NCI-H1048 (cell line): Measurements from ENCODE around the gene TIGD3.
"Not testable (repeated sequence)": the region's sequence is repeated elsewhere in the genome, so short reads cannot be mapped to it uniquely, and the experiment has no call there.

Source experiments
- DNase-seq: peaks from one replicate; lab custom pipeline; 2025; lab: John Stamatoyannopoulos, UW

Gene TIGD3

DNA sequence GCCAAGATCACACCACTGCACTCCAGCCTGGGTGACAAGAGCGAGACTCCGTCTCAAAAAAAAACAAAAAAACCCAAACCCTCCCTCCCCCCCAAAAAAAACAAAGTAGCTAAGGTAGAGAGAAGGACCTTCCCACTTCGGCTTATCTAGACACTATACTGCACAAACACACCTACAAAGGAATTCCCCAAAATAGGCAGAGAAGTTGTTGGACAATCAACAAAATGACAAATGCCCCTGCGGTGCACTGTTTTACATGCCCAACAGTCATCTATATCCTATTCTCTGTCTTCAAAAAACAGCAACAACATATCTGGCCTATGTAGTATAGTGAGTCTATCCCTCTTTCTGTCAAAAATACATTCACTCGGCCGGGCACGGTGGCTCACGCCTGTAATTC, 27.5 kb upstream of the TIGD3 start:
- no peak for DNase-seq

DNA sequence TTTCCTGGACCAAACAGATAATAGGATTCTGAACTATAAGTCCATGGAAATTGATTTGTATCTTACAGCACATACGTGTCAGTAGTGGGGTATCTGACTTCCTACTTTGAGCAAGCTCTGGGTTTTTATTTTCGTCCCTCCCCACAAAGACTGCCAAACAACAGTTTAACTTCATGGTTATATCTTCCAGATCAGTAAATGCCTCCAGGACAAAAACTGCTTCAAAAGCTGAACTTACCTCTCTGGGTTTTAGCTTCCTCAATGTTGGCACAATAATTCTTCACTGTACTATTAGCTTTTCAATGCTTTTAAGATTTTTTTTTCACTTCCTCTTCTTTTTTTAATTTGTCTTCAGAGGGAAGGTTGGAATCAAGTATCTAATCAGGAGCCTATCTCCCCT, 25.1 kb upstream of the TIGD3 start:
- no peak for DNase-seq

DNA sequence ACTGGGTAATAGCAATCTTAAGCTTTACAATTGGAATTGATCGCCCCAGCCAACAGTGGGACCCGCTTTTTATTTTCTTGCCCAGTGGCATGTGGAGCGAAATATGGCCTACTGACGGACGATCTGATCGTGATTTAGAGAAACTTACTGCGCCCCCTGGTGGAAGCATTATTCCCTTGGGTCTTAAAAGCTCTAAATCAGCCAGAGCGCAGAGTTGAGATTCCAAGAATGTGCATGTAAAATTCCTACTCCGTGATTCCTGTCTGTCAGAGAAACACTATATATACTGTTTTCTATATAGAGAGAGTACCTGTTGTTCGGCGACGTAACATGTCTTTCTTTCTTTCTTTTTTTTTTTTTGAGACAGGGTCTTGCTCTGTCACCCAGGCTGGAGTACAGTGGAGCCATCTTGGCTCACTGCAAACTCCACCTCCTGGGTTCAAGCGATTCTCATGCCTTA, 24.6 kb upstream of the TIGD3 start:
- peak; percentile 70 for DNase-seq

DNA sequence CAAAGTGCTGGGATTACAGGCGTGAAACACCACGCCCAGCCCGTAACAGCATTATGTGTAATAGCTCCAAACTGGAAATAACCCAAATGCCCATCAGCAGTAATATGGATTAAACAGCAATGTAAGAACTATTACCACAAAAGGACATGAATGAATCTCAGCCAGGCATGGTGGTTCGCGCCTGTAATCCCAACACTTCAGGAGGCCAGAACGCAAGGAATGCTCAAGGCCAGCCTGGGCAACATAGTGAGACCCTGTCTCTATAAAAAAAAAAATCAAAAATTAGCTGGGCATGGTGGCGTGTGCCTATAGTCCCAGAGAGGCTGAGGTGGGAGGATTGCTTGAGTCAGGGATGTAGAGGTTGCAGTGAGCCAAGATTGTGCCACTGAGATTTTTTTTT, 24.0 kb upstream of the TIGD3 start:
- no peak for DNase-seq

DNA sequence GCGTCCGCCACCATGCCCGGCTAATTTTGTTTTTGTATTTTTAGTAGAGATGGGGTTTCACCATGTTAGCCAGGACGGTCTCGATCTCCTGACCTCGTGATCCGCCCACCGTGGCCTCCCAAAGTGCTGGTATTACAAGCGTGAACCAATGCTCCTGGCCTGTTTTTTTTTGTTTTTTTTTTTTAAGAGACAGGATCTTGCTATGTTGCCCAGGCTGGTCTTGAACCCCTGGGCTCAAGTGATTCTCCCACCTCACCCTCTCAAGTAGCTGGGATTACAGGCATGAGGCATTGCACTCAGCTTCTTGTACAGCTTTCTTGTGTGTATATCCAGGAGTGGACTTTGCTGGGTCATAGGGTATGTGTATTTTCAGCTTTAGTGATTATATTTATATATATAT, 22.0 kb upstream of the TIGD3 start:
- DNase-seq: not testable (repeated sequence)

DNA sequence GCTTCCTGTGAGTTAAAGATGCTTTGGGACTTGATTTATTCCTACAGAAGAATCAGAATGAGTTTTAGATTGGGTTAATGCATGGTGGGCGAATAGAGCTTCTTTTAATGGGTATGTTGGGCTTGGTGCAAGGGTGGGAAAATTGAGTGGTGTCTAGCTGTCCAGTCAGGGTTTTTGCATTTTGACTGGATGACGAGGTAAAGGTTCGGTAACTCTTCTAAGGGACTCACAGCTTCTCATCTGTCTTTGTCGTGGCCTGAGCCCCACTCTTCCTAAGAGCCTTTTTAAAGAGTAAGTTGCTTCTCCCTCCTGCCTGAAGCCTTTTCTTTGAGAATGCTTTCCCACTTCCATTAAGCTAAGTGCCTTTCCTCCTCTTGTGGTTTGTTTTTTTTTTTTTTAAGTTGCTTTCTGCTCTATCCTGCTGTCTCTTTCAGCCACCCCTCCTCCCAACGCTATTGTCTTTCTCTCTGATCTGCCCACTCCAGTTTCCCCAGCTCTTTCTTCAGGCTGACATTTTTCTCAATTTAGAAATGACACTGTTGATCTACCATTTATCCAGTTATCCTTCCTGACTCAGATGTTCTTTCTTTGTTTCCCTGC, 19.8 kb upstream of the TIGD3 start:
- DNase-seq: no peak

DNA sequence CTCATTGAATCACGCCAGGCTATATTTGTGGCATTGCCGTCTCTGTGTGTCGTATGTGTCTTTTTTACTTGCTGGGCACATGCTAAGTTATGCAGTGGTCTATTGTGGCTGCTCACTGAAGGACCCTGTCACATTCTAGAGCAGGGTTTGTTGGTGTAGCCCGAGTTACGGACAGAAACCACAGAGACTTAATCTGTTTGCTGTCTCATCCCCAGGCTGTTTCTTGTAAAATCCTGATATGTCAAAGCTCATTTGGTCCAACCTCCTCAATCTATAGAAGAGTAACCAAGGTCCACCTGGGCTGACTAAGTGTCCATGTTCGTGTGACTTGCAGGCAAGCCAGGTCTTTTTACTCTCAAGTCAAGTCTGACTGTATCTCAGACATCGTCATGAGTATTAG, 15.9 kb upstream of the TIGD3 start:
- DNase-seq: no peak

DNA sequence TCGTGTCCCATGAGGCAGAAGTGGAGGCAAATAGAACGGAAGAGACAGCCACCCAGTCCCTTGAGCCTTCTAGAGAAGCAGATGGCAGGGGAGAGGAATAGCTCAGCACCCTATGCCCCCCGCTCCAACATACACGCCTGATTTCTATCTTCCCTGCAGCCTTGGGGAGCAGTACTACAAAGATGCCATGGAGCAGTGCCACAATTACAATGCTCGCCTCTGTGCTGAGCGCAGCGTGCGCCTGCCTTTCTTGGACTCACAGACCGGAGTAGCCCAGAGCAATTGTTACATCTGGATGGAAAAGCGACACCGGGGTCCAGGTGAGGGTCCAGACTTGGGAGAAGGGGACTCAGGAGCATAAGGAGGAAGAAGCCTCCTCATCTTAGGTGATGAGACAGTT, 14.3 kb upstream of the TIGD3 start:
- DNase-seq: no peak

DNA sequence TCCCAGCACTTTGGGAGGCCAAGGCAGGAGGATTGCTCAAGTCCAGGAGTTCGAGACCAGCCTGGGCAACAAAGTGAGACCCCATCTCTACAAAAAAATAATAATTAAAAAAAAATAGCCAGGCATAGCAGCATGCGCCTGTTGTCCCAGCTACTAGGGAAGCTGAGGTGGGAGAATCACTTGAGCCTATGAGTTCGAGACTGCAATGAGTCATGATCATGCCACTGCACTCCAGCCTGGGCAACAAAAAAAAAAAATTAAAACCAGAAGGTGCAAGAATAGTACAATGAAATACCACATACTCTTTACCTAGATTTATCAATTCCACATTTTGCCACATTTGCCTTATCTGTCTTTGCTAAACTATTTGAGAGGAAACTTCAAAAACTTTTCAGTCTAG, 12.7 kb upstream of the TIGD3 start:
- no peak for DNase-seq

DNA sequence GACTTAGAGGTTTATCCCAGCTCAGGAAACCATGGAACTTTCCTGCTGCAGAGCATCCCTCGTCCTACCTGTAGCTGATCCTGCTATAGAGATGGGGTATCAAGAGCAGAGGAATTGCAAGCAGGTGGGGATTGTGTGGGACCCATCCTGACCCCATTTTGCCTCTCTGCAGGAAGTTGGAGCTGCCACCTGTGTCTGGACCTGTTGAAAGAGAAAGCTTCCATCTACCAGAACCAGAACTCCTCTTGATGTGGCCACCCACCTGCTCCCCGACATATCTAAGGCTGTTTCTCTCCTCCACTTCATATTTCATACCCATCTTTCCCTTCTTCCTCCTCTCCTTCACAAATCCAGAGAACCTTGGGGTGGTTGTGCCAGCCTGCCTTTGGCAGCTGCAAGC, 3.0 kb upstream of the TIGD3 start:
- no peak for DNase-seq

DNA sequence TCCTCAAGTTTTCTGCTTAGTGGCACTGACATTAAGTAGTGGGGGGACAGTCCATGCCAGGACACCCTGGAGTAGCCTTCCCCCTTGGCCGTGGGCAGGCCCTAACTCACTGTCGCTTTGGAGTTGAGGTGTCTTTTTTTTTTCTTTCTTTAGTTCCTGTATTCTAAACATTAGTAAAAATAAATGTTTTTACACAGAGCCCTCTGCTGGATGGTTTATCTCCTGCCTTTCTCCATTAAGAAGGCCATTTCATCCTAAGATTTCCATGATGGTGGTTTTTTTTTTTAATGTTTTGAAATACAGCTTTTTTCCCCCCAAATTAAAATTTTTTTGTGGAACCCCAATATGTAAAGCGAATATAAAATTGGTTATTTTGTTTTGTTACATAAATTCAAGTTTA, 1.8 kb upstream of the TIGD3 start:
- no peak for DNase-seq

DNA sequence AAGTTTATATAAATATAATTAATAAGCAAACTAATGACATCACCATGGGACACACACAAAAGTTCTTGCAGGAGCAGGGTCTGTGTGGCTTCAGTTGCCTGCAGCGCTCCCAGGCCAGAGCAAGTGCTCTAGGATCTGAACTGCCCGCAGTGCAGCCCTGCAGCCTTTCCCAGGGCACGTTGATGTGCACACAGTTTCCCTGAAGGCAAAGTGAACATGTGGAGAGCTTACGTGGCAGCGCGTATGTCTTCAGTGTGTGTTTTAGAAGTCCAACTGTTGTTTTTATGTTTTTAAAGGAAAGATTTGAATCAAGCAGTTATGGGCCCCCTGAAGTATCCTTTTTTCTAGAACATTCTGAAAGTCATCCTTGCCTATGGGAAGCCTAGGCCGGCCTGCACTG, 1.2 kb upstream of the TIGD3 start:
- no peak for DNase-seq

DNA sequence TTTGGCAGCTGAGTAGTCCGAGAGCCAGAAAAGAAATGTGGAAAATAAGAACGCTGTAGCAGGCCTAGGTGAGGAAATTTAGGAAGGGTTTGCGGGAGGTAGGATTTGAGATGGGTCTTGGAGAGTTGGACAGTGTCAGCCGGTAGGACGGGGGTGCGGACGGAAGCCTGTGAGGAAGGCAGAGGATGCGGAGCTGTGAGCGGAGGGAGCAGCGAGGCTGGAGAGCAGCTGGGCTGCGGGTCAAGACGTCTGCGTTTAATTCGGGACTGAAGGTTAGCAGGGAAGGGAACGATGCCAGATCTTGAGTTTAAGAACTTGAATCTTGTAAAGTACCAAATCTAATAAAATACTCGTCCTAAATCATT, 669 bp upstream of the TIGD3 start:
- DNase-seq: no peak

DNA sequence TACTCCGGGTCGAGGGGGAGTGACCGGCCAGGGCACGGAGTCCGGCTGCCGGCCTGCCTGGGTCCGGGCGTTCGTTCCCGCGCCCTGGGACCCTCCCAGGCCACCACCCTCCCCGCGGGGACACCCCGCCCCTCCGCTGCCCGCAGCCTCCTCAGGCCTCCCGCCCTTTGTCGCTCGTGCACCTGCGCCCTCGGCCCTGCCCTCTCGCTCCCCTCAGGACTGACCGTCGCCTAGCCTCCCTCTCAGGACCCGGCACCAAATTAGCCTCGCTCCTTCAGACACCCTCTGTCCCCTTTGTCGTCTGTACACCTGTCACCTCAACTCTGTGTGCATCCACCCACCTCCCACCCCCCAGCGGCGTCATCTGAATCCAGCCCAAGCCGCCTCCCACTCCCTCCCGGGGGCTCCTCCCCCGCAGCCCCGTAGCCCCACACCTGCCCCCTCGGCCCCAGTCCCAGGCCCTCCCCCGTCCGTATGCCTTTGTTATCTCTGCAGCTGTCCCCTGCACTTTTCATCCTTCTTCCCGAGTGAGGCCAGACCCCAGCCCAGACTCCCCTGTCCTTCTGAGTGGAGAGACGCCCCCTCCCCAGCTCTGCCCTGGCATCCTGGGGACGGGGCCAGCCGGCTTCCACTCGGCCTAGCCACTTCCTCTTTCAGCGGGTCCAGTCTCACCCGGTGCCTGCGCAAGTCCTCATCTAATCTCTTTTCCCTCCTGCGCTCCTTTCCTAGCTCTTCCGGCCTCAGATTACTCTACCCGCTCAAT, 643 bp downstream of the TIGD3 start:
- DNase-seq: no peak

DNA sequence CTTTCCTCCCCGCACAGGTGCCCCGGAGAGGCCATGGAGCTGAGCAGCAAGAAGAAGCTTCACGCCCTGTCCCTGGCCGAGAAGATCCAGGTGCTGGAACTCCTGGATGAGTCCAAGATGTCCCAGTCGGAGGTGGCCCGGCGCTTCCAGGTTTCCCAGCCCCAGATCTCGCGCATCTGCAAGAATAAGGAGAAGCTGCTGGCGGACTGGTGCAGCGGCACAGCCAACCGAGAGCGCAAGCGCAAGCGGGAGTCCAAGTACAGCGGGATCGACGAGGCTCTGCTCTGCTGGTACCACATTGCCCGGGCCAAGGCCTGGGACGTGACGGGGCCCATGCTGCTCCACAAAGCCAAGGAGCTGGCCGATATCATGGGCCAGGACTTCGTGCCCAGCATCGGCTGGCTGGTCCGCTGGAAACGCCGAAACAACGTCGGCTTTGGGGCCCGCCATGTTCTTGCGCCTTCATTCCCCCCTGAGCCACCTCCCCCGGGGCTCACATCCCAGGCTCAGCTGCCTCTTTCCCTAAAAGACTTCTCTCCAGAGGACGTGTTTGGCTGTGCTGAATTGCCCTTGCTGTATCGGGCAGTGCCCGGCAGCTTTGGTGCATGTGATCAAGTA, 1.3 kb downstream of the TIGD3 start:
- DNase-seq: no peak

DNA sequence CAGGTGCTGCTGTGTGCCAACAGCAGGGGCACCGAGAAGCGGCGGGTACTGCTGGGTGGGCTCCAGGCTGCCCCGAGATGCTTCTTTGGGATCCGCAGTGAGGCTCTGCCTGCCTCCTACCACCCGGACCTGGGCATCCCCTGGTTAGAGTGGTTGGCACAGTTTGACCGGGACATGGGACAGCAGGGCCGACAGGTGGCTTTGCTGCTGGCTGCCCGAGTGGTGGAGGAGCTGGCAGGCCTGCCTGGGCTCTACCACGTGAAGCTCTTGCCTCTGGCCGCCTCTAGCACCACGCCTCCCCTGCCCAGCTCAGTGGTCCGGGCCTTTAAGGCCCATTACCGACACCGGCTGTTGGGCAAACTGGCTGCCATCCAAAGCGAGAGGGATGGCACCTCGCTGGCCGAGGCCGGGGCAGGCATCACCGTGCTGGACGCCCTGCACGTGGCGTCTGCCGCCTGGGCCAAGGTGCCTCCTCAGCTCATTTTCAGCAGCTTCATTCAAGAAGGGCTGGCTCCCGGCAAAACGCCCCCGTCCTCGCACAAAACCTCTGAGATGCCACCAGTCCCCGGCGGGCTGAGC, 1.9 kb downstream of the TIGD3 start:
- DNase-seq: no peak

DNA sequence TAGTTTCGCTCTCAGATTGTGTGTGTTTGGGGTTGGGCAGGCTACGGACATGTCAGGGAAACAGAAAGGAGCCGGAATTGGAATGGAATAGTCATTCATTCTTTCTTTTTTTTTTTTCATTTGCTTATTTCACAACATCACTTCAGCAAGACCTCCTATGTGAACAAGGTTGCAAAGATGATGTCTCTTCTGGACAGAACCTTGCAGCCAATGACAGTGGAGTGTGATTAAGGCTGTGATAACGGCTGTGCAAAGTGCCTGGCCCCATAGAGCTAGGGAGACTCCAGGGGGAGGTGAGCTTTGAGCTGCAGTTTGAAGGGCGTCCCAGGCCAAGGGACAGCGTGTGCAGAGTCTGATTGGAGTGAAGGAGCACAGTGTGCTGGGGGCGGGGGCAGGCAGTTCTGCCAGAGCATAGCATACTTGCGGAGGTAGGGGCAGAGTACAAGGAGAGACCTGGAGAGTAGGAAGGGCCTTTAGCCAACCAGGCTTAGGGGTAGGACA, 3.4 kb downstream of the TIGD3 start:
- no peak for DNase-seq

DNA sequence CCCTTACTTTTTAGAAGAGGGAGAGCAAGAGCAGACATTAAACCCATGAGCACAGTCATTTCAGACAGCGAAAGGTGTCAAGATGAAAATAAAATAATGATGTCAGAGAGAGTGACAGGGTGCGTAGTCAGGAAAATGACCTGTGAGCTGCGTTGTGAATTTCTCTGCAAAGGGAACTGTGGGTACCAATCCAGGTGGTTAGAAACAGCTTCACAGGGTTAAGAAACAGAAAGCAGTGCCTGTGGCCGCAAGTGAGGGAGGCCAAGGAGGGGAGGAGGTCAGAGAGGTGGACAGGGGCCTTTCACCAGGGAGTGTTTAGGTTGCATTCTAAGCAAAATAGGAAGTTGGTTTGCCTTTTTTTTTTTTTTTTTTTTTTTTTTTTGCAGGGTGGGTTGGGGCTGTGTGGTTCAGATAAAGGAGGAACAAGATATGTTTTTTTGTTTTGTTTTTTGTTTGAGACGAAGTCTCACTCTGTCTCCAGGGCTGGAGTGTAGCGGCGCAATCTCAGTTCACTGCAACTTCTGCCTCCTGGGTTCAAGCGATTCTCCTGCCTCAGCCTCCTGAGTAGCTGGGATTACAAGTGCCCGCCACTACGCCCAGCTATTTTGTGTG, 7.9 kb downstream of the TIGD3 start:
- no peak for DNase-seq

DNA sequence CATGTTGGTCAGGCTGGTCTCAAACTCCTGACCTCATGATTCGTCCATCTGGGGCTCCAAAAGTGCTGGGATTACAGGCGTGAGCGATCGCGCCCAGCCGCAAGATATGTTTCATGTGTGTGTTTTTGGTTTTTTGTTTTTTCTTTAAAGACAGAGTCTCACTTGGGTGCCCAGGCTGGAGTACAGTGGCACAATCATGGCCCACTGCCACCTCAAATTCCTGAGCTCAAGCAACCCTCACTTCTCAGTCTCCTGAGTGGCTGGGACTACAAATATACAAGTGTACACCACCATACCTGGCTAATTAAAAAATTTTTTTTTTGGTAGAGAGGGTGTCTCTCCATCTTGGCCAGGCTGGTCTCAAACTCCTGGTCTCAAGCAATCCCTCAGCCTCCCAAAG, 8.4 kb downstream of the TIGD3 start:
- DNase-seq: no peak

DNA sequence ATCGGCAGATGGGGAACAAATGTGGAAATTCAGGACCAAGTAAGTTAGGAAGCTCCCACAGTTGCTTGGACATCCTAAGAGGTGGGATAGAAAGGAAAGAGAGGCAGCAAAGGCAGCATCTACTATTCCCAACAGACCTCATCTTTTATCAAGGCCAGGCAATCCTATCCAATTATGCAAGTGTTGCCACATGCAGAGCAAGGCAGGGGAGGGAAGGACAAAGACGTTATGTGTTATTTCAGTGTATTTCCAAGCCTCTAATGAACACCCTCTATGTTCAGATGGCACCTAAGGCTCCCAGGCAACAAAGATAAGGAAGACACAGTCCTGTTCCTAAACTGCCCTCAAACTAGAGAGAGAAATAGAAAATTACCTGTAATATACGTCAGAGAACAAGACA, 9.2 kb downstream of the TIGD3 start:
- no peak for DNase-seq

DNA sequence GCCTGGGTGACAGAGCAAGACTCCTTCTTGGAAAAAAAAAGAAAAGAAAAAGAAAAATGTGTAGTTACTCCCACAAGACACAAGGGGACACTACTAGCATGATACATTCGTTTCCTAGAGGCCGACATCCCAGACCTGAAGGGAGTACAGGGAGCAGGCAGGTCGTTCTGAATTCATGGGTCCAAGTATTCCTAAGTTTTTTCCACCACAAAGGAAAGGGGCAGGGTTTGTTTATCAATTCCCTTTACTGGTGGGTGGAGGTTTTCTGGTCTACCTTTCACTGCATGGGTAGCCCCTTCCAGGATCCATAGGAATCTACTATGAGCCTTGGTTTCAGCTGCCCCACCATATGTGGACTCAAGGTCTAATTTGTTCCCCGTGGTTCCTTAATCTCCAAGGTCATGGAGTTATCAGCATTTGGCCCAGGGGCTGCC, 11.8 kb downstream of the TIGD3 start:
- DNase-seq: peak; percentile 64

DNA sequence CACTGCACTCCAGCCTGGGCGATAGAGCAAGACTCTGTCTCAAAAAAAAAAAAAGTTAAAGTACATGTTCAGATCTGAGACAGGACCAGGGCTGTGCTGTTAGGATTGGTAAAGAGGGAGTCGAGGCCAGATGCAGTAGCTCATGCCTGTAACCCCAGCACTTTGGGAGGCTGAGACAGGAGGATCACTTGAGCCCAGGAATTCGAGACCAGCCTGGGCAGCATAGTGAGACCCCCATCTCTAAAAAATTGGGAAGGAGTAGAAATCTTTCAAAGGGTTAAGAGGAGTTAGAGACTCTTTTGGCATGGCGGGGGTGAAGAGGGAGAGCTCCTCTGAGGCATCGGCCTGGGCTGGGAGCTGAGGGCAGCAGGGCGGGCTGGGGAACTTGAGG, 16.1 kb downstream of the TIGD3 start:
- DNase-seq: no peak
